ENCODE results near the gene TMEM95. TPM values are rescaled to one million over a fixed set of nuclear protein-coding genes. Genes with fewer than 3 reads are reported as not detected.

Gene TMEM95, protein sequence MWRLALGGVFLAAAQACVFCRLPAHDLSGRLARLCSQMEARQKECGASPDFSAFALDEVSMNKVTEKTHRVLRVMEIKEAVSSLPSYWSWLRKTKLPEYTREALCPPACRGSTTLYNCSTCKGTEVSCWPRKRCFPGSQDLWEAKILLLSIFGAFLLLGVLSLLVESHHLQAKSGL
- total RNA-seq: not detected

DNA sequence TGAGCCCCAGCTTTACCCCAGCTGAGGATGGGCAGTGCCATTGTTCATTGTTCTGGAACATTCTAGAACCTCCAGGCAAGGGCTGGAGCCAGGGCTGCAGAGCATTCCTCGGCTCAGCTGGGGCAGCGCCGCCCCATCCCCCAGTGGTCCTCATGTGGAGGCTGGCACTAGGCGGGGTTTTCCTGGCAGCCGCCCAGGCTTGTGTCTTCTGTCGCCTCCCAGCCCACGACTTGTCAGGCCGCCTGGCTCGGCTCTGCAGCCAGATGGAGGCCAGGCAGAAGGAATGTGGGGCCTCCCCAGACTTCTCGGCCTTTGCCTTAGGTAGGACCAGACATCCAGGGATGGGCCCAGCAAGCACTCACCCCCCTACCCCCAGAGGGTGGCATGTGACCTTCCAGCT, at the start of gene TMEM95:
Gene TMEM95 (plus strand): TSS at position 104 of the 400 bp plus-strand sequence. CDS start 49 bp downstream, at position 153.
- peak; percentile 22 for DNase-seq

DNA sequence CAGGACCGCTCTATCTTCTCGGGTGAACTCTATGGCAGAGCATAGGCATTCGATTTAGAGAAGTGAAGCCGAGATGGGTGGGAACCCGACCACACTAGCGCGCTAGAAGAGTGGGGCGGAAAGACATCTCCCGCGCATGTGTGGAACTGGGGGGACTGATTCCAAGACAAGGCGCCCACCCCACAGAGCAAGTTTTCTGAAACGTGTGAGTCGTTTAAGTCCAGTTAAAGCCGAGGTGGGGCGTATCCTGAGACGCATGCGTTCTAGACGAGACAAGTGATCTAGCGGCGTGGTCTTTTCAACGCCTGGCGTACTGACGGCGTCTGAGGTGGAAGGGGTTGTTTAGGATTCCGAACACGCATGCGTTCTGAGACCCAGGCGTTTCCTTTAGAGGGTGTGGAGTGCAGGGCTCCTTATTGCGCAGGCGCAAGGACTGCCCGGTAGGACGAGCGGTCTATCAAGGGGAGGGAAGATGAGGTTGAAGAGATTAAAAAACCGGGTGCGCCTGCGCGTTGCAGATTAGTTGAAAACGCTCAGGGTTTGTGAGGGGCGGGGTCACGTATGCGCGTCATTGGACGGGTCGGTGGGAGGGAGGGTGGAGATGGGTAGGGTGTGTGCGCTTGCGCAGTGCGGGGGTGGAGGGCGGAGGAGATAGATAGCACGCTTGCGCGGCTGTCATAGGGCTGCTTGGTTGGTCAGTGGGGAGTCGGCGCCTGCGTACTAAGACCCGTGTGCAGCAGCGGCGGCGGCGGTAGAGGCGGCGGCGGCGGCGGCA, 47.9 kb upstream of the TMEM95 start, which contains the start of gene EIF5A:
Gene EIF5A (plus strand): TSS at position 718 of the 775 bp plus-strand sequence. CDS start 2,008 bp downstream, outside the sequence.
- peak; percentile 98 for DNase-seq

DNA sequence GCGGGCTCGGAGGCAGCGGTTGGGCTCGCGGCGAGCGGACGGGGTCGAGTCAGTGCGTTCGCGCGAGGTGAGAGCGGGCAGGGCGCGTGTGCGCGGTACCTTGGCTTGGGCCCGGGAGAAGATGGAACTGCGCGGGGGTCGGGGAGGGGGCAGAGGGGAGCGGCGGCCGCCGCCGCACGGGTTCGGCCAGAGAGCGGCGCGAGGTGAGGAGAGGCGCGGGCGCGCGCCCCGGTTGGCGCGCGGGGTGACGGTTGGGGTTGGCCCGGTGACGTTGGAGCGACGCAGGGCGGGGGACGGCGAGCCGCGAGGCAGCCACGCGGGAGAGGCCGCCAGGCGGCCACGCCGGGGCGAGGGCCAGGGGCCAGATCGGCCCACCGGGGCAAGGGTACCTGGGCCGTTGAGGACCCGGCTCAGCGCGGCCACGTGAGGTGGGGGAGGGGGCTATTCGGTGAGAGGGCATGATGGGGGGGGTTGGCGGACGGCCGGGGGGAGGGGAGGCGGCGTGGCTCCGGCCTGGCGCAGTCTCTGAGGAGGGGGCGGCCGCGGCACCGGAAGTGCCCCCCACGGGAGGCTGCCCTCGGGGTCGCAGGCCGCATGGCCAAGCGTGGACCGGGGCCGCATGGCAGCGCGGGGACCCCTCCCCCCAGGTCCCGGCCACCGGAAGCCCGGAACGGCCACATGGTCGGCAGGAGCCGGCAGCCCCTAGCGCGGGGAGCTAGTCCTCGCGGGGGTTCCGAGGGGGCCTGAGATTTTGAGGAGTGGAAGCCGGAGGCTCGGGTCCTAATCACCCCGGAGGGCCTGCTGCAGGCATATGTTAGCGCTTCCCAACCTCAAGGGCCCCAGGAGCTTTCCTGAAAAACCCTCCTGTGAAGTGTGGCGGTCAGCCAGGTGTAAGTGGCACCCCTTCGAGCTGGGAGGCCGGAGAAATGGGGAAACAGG, 47.0 kb upstream of the TMEM95 start:
- peak; percentile 50 for DNase-seq

- peak; percentile 29 for DNase-seq
Observed at GRCh38 chr17:7308625-7309433, 46.1 kb upstream of the TMEM95 start.

- no peak for DNase-seq
Observed at GRCh38 chr17:7309628-7310027, 45.3 kb upstream of the TMEM95 start.

DNA sequence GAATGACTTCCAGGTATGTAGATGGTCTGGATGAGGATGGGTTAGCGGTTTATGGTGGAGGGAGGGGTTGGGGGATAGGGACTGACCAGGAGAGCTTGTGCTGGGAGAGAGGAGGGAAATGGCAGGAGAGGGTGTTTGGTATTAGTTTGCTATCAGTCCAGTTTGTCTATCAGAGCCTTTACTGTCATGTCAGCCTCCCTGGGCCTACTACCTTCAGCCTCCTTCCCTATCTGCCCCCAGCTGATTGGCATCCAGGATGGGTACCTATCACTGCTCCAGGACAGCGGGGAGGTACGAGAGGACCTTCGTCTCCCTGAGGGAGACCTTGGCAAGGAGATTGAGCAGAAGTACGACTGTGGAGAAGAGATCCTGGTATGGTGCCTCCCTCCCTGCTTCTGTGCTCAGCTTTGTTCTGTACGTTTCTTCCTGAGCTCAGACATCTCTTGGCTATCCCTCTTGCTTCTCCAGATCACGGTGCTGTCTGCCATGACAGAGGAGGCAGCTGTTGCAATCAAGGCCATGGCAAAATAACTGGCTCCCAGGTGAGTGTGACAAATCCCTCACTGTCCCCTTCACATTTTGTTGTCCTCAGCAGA, 43.7 kb upstream of the TMEM95 start:
- no peak for DNase-seq

DNA sequence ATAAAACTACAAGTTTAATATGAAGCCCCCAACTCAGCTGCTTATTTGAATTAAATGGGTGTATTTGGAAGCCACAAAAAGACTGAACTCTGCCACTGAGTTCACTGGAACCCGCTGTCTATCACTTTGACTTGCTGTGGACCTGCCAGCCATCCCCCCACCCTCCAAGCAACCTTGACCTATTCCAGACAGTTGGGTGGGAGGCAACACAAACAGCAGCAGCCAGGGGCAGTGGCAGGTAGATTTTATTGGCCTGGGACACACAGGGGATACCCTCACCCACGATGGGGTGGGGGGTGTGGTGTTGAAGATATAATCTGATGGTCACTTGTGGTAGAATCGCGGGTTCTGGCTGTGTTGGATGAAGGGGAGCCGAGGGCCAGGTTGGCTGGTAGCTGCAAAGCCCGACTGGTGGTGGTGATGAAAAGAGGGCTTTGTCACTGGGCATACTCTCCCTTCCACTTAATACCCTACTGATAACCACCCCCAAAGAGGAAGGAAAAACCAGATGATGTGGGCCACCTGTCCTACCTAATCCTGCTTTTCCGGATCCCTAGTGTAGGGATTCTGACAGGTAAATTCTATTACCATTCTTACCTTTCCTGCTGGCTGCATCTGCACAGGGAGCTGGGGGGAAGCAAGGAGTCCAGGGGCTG, 42.4 kb upstream of the TMEM95 start:
- no peak for DNase-seq

GRCh38 chr17:7313088-7313889, 41.7 kb upstream of the TMEM95 start:
- DNase-seq: no peak

GRCh38 chr17:7313890-7314718, 40.9 kb upstream of the TMEM95 start:
- DNase-seq: no peak

DNA sequence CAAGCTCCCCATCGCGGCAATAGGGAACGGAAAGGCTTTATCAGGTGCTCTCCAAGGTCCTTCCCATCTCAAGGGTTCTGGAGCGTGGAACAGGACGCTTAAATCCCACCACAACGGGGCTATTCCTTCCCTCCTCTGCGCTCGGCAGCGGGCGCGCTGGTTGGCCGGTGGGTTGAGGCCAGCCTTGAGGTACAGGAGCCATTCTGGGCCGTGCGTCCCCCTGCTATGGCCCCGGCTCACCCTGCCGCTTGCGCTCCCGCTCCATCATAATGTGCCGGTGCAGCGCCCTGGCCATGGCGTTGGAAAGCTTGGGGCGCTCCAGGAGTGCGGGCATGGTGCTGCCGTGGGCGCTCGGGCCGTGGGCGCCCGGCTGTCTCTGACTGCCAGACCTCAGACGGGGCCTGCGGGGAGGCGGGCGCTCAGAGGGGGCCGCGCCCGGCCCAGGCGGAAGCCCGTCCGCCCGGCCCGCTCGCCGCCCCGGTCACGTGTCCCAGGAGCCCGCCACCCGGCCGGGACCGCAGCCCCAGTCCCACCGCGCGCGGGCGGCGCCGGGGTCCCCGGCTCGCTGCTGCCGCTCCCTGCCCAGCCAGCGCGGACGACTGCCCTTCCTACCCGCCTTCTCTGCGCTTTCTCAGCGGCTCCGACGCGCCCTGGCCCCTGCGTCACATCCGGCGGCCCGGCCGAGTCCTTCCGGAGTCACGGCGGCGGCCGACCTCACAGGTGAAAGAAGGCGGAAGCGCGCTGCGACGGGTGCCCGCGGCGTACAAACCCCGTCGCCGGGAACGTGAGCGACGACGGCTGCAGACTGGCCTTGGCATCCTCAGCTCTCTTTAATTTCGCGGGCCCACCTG, 40.0 kb upstream of the TMEM95 start, which contains the start of gene GPS2:
Gene GPS2 (minus strand): TSS at position 642 of the 851 bp plus-strand sequence. CDS start 308 bp downstream, at position 334.
- peak; percentile 86 for DNase-seq

- no peak for DNase-seq
Observed at GRCh38 chr17:7315570-7316235, 39.3 kb upstream of the TMEM95 start.

DNA sequence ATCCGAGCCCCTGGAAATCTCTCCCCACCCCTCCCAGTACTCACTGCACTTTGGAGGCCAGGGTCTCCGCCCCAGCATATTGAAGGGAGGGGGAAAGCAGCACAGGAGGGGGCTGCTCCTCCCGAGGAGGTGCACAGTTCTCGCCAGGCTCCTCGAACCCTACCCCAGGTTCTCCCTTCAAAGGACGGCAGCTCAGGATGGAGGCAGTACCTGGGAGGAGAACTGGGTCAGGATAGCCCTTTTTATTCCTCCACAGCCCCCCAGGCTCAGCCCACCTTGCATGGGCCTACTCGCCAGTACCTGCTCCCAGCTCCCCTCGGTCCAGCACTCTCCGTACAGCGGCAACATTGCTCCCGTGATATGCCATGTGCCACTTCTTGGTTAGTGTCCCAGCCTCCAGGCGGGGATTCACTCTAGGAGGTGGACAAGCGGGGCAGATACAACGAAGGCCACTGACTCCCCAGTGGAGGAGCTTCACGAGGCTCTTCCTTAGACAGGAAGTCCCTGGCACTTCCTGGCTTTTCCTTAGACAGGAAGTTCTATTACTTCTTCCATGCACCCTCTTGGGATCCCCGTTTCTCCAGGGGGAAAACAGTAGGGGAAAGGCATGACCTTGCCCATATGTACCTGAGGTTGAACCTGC, 37.7 kb upstream of the TMEM95 start:
- no peak for DNase-seq

DNA sequence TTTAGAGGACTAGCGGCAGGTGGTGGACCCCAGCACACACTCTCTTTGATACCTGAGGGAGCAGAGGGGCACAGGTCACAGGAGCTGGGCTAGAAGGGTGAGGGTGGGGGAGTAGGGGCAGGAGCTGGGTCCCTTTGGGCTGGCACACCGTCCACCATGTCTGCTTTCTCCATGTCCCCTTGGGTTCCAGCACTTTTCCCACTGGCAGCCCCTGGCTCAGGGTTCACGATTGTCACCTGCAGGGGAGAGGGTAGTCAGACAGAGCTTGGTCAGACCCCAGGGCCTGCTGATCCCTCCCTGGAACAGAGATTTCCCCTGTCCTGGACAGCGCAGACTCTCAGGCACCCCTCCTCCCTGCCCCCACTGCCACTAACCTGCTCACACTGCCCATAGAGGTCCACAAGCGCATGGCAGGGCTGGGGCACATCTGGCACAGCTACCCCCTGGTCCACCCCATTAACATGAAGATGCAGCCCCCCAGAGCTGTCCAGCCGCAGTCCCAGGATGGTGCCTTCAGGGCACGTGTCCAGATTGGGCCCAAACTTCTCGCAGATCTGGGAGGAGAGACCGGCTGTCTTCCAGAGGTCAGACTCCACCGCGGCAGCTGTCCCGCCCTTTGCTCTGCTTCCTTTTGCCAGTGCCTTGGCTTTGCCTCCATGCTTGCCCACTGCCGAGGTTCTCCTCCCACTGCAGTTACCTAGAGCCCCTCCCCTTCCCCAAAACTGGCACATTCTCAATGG, 36.7 kb upstream of the TMEM95 start:
- DNase-seq: no peak

DNA sequence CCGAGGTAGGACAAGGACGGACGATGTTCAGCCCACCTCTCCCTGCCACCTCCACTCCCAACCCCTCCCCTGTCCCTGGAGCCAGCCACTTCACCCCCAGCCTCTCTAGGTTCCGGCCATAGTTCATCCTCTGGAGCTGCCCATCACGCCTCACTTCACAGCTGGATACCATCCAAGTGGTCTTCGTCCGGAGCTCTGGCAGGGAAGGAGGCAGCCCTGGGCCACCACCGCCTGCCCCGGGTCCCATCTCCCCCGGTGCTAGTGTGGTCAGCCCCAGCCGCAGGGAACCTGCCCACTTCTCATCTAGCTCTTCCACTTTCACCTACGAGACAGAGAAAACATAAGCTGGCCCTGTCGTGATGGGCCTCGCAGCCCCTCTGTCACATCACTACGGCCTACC, 33.5 kb upstream of the TMEM95 start:
- DNase-seq: no peak

DNA sequence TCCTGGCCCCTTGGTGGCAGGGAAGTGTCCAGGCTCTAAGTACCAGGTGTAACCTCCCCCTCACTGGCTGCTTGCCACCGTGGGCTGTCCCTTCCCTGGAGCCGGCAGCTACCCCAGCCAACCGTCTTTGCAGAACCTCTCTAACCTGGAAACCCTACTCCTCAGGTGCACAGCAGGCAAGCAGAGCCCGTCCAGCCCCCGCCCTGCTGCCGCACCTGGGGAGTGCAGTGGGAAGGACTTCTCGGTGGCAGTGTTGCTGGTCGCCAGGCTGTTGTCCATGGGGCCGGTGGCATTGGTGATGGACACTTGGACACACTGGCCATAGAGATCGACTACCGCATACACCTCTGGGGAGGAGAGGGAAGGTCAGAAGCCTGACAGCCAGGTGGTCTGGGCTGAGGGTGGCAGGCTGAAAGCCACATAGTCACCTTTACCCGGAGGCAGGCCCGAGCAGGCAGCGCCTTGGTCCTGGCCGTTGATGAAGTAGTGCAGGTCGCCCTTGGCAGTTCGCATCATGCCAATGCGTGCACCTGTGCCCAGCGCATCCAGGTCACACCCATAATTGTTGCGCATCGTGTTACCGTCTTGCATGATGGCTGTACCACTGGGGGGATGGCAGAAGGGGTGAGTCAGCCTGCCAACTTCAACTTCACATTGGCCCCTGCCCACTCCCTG, 32.3 kb upstream of the TMEM95 start:
- no peak for DNase-seq
